ENCODE data around the gene TRAF3.

TRAF3 gene

DNA sequence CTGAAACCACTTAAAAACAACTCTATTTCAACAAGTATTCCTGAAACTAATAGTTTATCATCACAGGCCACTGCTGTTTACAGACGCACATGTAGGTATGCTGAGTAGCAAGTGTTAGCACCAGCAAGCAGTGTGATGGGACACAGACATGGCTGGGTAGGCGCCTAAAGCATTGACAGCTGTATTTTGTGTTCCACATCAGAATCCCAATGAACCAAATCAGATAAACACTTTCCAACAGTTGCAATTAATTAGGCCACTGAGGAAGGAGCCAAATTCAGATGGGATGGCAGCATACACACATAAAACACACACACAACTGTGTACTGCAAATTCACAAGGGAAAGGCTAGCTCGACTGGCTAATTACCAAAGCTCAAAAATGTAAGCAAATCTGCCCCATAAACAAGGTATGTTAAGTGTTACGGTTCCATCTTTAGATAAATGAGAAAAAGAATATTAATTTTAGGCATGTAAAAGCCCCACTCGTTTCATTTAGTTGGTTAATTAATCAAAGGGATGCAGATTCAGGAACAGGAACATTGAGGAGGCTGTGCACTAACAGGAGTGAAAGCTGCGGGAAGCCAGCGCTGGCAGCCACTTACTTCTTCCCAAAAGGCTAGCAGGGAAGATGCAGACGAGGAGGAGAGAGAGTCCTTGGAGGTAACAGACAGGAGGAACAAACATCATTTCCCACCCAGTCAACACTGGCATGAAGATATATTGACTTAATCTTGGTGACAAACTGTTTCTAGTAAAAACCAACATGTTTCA, 178.6 kb downstream of the TRAF3 start:
- no peak for DNase-seq (ENCODE audit: low spot score)

DNA sequence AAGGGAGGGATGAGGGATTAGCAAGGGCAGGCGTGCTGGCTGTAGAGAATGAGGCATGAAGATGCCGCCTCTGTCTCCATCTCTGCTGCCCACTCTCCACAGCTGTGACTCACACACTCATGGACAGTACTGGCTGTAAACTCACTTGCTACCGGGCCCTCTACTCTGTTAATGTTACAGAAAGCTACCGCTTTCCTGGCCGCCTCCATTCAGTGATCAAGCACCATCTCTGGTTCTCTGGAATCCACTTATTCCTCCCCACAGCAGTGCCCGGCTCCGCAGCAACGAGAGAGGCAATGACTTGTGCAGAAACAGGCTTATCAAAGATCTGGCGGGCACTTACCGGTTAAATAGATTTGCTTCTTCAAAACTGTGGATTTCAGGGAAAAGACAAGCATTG, 180.0 kb downstream of the TRAF3 start:
- DNase-seq (ENCODE audit: low spot score) = no peak

- DNase-seq (ENCODE audit: low spot score) = no peak
Observed at GRCh38 chr14:102958461-102958860, 181.2 kb downstream of the TRAF3 start.
